ENCODE measurements around the gene TMEM60.
"Not testable (repeated sequence)": the region's sequence is repeated elsewhere in the genome, so short reads cannot be mapped to it uniquely, and the experiment has no call there.

TMEM60 gene

GRCh38 chr7:77811516-77812289 is 13.5 kb upstream of the TMEM60 start:
- DNase-seq: no peak

GRCh38 chr7:77808517-77808916 is 10.3 kb upstream of the TMEM60 start:
- DNase-seq: no peak

GRCh38 chr7:77806425-77806824 is 8.2 kb upstream of the TMEM60 start:
- no peak for DNase-seq

- DNase-seq: no peak
Observed at GRCh38 chr7:77802557-77803405, 4.5 kb upstream of the TMEM60 start.

- no peak for DNase-seq
Observed at GRCh38 chr7:77800730-77801129, 2.5 kb upstream of the TMEM60 start.

- DNase-seq: no peak
Observed at GRCh38 chr7:77800158-77800557, 1.9 kb upstream of the TMEM60 start.

GRCh38 chr7:77799078-77799964 is 1.1 kb upstream of the TMEM60 start:
- peak; percentile 1 to 5 for DNase-seq

GRCh38 chr7:77797734-77798393 is 370 bp downstream of the TMEM60 start:
- DNase-seq: peak in 1 of 2 experiments; percentile 36

- DNase-seq: no peak
Observed at GRCh38 chr7:77796960-77797359, 1.3 kb downstream of the TMEM60 start.

- DNase-seq: no peak
Observed at GRCh38 chr7:77796109-77796508, 2.1 kb downstream of the TMEM60 start.

- no peak for DNase-seq
Observed at GRCh38 chr7:77794000-77794399, 4.2 kb downstream of the TMEM60 start.

- no peak for DNase-seq
Observed at GRCh38 chr7:77791956-77792355, 6.3 kb downstream of the TMEM60 start.

GRCh38 chr7:77791336-77791735 is 6.9 kb downstream of the TMEM60 start:
- no peak for DNase-seq

- no peak for DNase-seq
Observed at GRCh38 chr7:77788327-77788902, 9.8 kb downstream of the TMEM60 start.

- no peak for DNase-seq
Observed at GRCh38 chr7:77786741-77787140, 11.5 kb downstream of the TMEM60 start.

- no peak for DNase-seq
Observed at GRCh38 chr7:77786018-77786417, 12.2 kb downstream of the TMEM60 start.

GRCh38 chr7:77784426-77784825 is 13.8 kb downstream of the TMEM60 start:
- DNase-seq: not testable (repeated sequence)

- DNase-seq: no peak
Observed at GRCh38 chr7:77783545-77783944, 14.7 kb downstream of the TMEM60 start.

GRCh38 chr7:77783111-77783510 is 15.1 kb downstream of the TMEM60 start:
- no peak for DNase-seq

GRCh38 chr7:77782383-77782782 is 15.9 kb downstream of the TMEM60 start:
- DNase-seq: no peak

GRCh38 chr7:77778535-77778934 is 19.7 kb downstream of the TMEM60 start:
- no peak for DNase-seq

GRCh38 chr7:77771901-77772300 is 26.3 kb downstream of the TMEM60 start:
- no peak for DNase-seq

Measured in NCI-H446 (cell line).